Measurements from ENCODE around the gene TP73.

DNA sequence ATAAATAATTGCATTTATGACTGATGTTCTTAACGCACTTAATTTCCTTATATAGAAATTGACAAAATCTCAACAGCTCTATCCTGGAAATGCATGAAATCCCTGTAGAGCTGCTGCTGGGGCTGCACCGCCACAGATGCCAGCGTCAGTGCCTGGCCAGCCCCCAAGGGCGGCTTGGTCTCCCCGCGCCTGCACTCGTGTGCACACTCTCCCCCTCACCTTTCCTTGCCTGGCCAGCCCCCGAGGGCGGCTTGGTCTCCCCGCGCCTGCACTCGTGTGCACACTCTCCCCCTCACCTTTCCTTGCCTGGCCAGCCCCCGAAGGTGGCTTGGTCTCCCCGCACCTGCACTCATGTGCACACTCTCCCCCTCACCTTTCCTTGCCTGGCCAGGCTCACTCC is 16.2 kb upstream of the TP73 start:
- TF ChIP-seq CTCF (IDR thresholded peaks at IDR 0.05), result no peak
- no peak for TF ChIP-seq POLR2A (IDR thresholded peaks at IDR 0.05)
